Prostate gland (tissue), 2 donors: Measurements from ENCODE around the gene THSD7A.

ENCODE experiments used
- POLR2A ChIP-seq: fragments of 450-650 bp; IDR thresholded peaks from one replicate; pipeline ENCODE4 v1.6.1; 2016; ENCODE audit warnings: antibody characterized with exemption, mild to moderate bottlenecking
- POLR2AphosphoS5 ChIP-seq: sonication (generic); formaldehyde crosslinking; IDR thresholded peaks from one replicate; pipeline ENCODE4 v1.6.1; 2017; ENCODE audit warnings: antibody characterized with exemption
- TF ChIP-seq, protein P1 (sequence below), 4 experiments: fragments of 200-600 bp in 2 of 4; fragments of 450-650 bp in 2 of 4; sonication (generic) in 2 of 4; IDR thresholded peaks; 1 replicate in 3 of 4; 2 replicates in 1 of 4; pipeline ENCODE4 v1.5.1; 2016 to 2019; ENCODE audit warnings: antibody characterized with exemption in 4 of 4, mild to moderate bottlenecking in 2 of 4, moderate library complexity in 2 of 4

DNA sequence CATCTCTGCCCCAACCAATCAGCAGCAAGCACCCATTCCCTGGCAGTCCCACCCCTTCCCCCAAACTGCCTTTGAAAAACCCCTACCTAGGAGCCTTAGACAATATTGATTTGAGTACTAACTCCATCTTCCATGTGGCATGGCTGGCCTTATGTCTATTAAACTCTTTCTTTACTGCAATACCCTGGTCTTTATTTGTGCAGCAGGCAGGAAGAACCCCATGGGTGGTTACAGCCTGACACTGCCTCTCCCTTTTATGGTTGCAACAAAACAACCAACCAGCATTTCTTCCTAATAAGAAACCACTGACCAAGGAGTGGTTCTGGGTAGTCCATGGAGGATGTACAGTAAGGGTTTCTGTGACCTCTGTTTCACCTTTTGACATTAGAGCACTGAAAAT lies 418.1 kb downstream of the THSD7A start:
- TF ChIP-seq, protein P1, sequence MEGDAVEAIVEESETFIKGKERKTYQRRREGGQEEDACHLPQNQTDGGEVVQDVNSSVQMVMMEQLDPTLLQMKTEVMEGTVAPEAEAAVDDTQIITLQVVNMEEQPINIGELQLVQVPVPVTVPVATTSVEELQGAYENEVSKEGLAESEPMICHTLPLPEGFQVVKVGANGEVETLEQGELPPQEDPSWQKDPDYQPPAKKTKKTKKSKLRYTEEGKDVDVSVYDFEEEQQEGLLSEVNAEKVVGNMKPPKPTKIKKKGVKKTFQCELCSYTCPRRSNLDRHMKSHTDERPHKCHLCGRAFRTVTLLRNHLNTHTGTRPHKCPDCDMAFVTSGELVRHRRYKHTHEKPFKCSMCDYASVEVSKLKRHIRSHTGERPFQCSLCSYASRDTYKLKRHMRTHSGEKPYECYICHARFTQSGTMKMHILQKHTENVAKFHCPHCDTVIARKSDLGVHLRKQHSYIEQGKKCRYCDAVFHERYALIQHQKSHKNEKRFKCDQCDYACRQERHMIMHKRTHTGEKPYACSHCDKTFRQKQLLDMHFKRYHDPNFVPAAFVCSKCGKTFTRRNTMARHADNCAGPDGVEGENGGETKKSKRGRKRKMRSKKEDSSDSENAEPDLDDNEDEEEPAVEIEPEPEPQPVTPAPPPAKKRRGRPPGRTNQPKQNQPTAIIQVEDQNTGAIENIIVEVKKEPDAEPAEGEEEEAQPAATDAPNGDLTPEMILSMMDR (IDR thresholded peaks at IDR 0.05), result no peak
- no peak for TF ChIP-seq POLR2A
- TF ChIP-seq POLR2AphosphoS5, result no peak
